ENCODE measurements around the gene PRDM12.

DNA sequence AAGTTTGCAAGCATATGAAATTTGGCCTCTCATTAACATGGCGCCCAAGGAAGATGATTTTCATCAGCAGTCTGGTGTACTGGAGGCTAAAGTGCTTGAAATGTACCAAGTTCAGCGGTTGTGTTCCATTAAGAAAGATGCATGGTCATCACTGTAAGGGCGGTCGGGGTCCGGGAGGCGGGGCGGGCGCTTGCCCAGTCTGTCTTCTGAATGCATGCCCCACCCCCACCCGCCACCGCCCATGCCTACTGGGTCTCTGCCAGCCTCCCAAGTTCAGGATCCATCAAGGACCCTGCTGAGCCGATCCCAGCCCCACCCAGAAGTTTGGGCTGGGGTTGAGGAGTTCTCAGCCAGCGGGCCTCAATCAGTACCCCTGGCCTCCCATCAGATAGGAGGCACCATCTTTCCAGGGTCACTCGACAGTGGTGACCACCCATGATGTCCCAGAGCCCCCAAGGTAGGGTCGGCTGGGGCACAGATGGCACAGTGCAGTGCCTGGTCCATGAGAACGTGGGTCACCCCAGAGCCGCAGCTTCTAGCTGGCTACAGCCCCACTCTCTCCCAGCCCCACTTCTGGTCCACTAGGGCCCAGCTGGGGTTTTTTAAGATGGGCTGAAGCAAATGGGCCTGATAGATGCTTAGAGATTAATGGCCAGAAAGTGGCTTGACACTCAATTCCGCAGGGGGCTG lies 24.4 kb upstream of the PRDM12 start:
- TF ChIP-seq, protein P1, sequence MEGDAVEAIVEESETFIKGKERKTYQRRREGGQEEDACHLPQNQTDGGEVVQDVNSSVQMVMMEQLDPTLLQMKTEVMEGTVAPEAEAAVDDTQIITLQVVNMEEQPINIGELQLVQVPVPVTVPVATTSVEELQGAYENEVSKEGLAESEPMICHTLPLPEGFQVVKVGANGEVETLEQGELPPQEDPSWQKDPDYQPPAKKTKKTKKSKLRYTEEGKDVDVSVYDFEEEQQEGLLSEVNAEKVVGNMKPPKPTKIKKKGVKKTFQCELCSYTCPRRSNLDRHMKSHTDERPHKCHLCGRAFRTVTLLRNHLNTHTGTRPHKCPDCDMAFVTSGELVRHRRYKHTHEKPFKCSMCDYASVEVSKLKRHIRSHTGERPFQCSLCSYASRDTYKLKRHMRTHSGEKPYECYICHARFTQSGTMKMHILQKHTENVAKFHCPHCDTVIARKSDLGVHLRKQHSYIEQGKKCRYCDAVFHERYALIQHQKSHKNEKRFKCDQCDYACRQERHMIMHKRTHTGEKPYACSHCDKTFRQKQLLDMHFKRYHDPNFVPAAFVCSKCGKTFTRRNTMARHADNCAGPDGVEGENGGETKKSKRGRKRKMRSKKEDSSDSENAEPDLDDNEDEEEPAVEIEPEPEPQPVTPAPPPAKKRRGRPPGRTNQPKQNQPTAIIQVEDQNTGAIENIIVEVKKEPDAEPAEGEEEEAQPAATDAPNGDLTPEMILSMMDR (optimal IDR thresholded peaks at IDR 0.05 in 1 of 3, IDR thresholded peaks at IDR 0.05 in 1 of 3, conservative IDR thresholded peaks at IDR 0.05 in 1 of 3; ENCODE audit: extremely low read depth in 1 of 3, insufficient read depth in 2 of 3, low read length in 3 of 3), result no peak
- no peak for TF ChIP-seq EZH2 (IDR thresholded peaks at IDR 0.05; ENCODE audit: low read length)
